Astrocyte (in vitro differentiated cells and primary cell): ENCODE results near the gene CRELD2. TPM values are rescaled to one million over a fixed set of nuclear protein-coding genes. Genes with fewer than 3 reads are reported as not detected.

ENCODE experiments used
- DNase-seq: peaks from one replicate; pipeline ENCODE4 v3.0.0-alpha.2; 2010; ENCODE audit warnings: low read depth
- FAIRE-seq: peaks from 2 replicates; lab custom pipeline; 2011; peaks lifted over from hg19 to GRCh38; lab: Jason Lieb, UNC
- H2AFZ ChIP-seq: 2 replicates; pipeline ENCODE4 v1.6.0; 2012; ENCODE audit warnings: low read depth, low read length, inconsistent platforms
- H3K27ac ChIP-seq: 2 replicates; pipeline ENCODE4 v1.5.1; 2011; ENCODE audit warnings: low read depth, low read length, inconsistent platforms
- H3K27me3 ChIP-seq: 2 replicates; pipeline ENCODE4 v1.6.0; 2011; ENCODE audit warnings: low read length, inconsistent platforms; ENCODE audit not compliant: insufficient read depth
- H3K36me3 ChIP-seq: 2 replicates; pipeline ENCODE4 v1.5.1; 2011; ENCODE audit warnings: low read length, inconsistent platforms; ENCODE audit not compliant: insufficient read depth
- H3K4me1 ChIP-seq: 2 replicates; pipeline ENCODE4 v1.5.1; 2011; ENCODE audit warnings: low read length, inconsistent platforms; ENCODE audit not compliant: insufficient read depth
- H3K4me2 ChIP-seq: 2 replicates; pipeline ENCODE4 v1.6.0; 2012; ENCODE audit warnings: low read length, inconsistent platforms
- H3K4me3 ChIP-seq: 2 replicates; pipeline ENCODE4 v1.5.1; 2011; ENCODE audit warnings: low read depth, mild to moderate bottlenecking, low read length, inconsistent platforms; ENCODE audit not compliant: insufficient read depth
- H3K79me2 ChIP-seq: 2 replicates; pipeline ENCODE4 v1.6.0; 2012; ENCODE audit warnings: mild to moderate bottlenecking, low read length, inconsistent platforms; ENCODE audit not compliant: insufficient read depth
- H3K9ac ChIP-seq: 2 replicates; pipeline ENCODE4 v1.6.0; 2012; ENCODE audit warnings: mild to moderate bottlenecking, low read length, inconsistent platforms
- H3K9me3 ChIP-seq: 2 replicates; pipeline ENCODE4 v1.5.1; 2012; ENCODE audit warnings: low read depth, mild to moderate bottlenecking, low read length, inconsistent platforms; ENCODE audit not compliant: insufficient read depth
- H4K20me1 ChIP-seq: 2 replicates; pipeline ENCODE4 v1.6.0; 2012; ENCODE audit warnings: low read length, inconsistent platforms; ENCODE audit not compliant: insufficient read depth
- H3K27ac Mint-ChIP-seq: one replicate; pipeline ENCODE4 v1.8.0; 2021; ENCODE audit warnings: mild to moderate bottlenecking, mixed read lengths; ENCODE audit not compliant: unreplicated experiment
- H3K27me3 Mint-ChIP-seq: one replicate; pipeline ENCODE4 v1.8.0; 2021; ENCODE audit warnings: low read depth, mixed read lengths; ENCODE audit not compliant: unreplicated experiment
- H3K36me3 Mint-ChIP-seq: one replicate; pipeline ENCODE4 v1.8.0; 2021; ENCODE audit warnings: low read depth, mixed read lengths; ENCODE audit not compliant: unreplicated experiment
- H3K4me1 Mint-ChIP-seq: one replicate; pipeline ENCODE4 v1.8.0; 2021; ENCODE audit warnings: low read depth, mixed read lengths; ENCODE audit not compliant: unreplicated experiment
- H3K4me3 Mint-ChIP-seq: one replicate; pipeline ENCODE4 v1.8.0; 2021; ENCODE audit warnings: mild to moderate bottlenecking, moderate library complexity, mixed read lengths; ENCODE audit not compliant: unreplicated experiment
- H3K9me3 Mint-ChIP-seq: one replicate; pipeline ENCODE4 v1.8.0; 2021; ENCODE audit warnings: mild to moderate bottlenecking, mixed read lengths; ENCODE audit not compliant: unreplicated experiment
- CTCF ChIP-seq: IDR thresholded peaks from 2 replicates; pipeline ENCODE4 v1.5.1; 2011; ENCODE audit warnings: low read depth, mild to moderate bottlenecking, inconsistent platforms, low read length, moderate library complexity; ENCODE audit not compliant: insufficient read depth
- EZH2 ChIP-seq: IDR thresholded peaks from 2 replicates; pipeline ENCODE4 v1.6.1; 2012; ENCODE audit warnings: mild to moderate bottlenecking, low read length, inconsistent platforms; ENCODE audit not compliant: insufficient read depth
- total RNA-seq: library from RNA; stranded (reverse); gene quantifications from 2 replicates; pipeline ENCODE4 v1.2.1, GENCODE V29; 2021

CRELD2 gene
- total RNA-seq, 1 donor from 2014 or later: 49.6 TPM

- Histone ChIP-seq H3K27ac (peak overlapping the region; percentile 84), H3K36me3 (peaks cover 2% of the 10 kb centered on the region), H3K4me2 (peak overlapping the region; percentile 85), H3K27me3 (no peaks in the 10 kb centered on the region), H4K20me1 (peaks cover 46% of the 10 kb centered on the region), H3K4me3 (peak overlapping the region; percentile 75), H3K4me1 (peaks cover 31% of the 10 kb centered on the region), H2AFZ (peak overlapping the region; percentile 36), H3K9me3 (no peaks in the 10 kb centered on the region), H3K79me2 (peaks cover 38% of the 10 kb centered on the region), H3K9ac (peak overlapping the region; percentile 87)
- peaks cover 4% of the 10 kb centered on the region for H3K36me3 Mint-ChIP-seq
- DNase-seq: peak; percentile 82
- TF ChIP-seq EZH2 (no peak), CTCF (no peak)
- no peak for FAIRE-seq
- peaks cover 4% of the 10 kb centered on the region for H3K27me3 Mint-ChIP-seq
- peaks cover 3% of the 10 kb centered on the region for H3K4me1 Mint-ChIP-seq
- no peaks in the 10 kb centered on the region for H3K9me3 Mint-ChIP-seq
- H3K4me3 Mint-ChIP-seq: peak overlapping the region; percentile 85
- H3K27ac Mint-ChIP-seq: no peak overlapping the region
Measured at GRCh38 chr22:49962012-49962750, 43.7 kb downstream of the CRELD2 start.

GRCh38 chr22:49962751-49963646, 44.6 kb downstream of the CRELD2 start:
- H3K27ac Mint-ChIP-seq: no peak overlapping the region

More at GRCh38 chr22:49962751-49963646, 44.6 kb downstream of the CRELD2 start:
- peak overlapping the region; percentile 85 for H3K4me2 ChIP-seq
- no peaks in the 10 kb centered on the region for H3K9me3 Mint-ChIP-seq
- H3K4me3 ChIP-seq: peak overlapping the region; percentile 43
- H3K27ac ChIP-seq: peak overlapping the region; percentile 84
- H3K27me3 ChIP-seq: no peaks in the 10 kb centered on the region
- no peaks in the 10 kb centered on the region for H3K9me3 ChIP-seq
- H3K4me1 Mint-ChIP-seq: peaks cover 3% of the 10 kb centered on the region
- TF ChIP-seq EZH2: no peak
- no peak for TF ChIP-seq CTCF
- DNase-seq (no peak), FAIRE-seq (no peak)
- peak overlapping the region; percentile 54 for H3K4me3 Mint-ChIP-seq
- H2AFZ ChIP-seq: peak overlapping the region; percentile 36
- H4K20me1 ChIP-seq: peaks cover 53% of the 10 kb centered on the region
- H3K27me3 Mint-ChIP-seq: peaks cover 2% of the 10 kb centered on the region
- H3K9ac ChIP-seq: peak overlapping the region; percentile 87
- peaks cover 4% of the 10 kb centered on the region for H3K36me3 Mint-ChIP-seq
- H3K36me3 ChIP-seq: peaks cover 2% of the 10 kb centered on the region
- H3K79me2 ChIP-seq: peaks cover 38% of the 10 kb centered on the region
- peaks cover 31% of the 10 kb centered on the region for H3K4me1 ChIP-seq
